Adrenal gland (tissue), 12 donors: Measurements from ENCODE around the gene BCORL1. TPM values are rescaled to one million over a fixed set of nuclear protein-coding genes. Genes with fewer than 3 reads are reported as not detected.

Experiments
- DNase-seq, 7 donors: peaks; one replicate each; pipeline ENCODE4 v3.0.0-alpha.2; 2019 to 2020
- H3K27ac ChIP-seq, 5 donors: fragments of 200-600 bp; sonication (generic) in 4 of 5; 1 replicate in 3 of 5; 2 replicates in 2 of 5; pipeline versions ENCODE4 v1.5.1 to v1.8.0; 2016 to 2020; ENCODE audit warnings: mild to moderate bottlenecking in 1 of 5
- H3K27me3 ChIP-seq: fragments of 200-600 bp; 2 replicates; pipeline ENCODE4 v1.8.0; 2021
- H3K36me3 ChIP-seq, 2 donors: fragments of 200-600 bp; replicated peaks in 1 of 2; 1 replicate in 1 of 2; 2 replicates in 1 of 2; pipeline versions ENCODE4 v1.5.1 to v1.8.0; 2018 to 2022
- H3K4me1 ChIP-seq, 2 donors: fragments of 200-600 bp; replicated peaks in 1 of 2; 1 replicate in 1 of 2; 2 replicates in 1 of 2; pipeline versions ENCODE4 v1.5.1 to v1.8.0; 2018 to 2021
- H3K4me3 ChIP-seq, 4 donors: fragments of 200-600 bp; sonication (generic) in 3 of 4; one replicate each; pipeline ENCODE4 v1.5.1; 2016 to 2018
- H3K9me3 ChIP-seq, 3 donors: fragments of 200-600 bp; sonication (generic) in 1 of 3; replicated peaks in 1 of 3; 1 replicate in 2 of 3; 2 replicates in 1 of 3; pipeline versions ENCODE4 v1.5.1 to v1.8.0; 2016 to 2021
- CTCF ChIP-seq, 6 experiments: fragments of 450-650 bp in 4 of 6; fragments of 200-600 bp in 2 of 6; sonication (generic) in 1 of 6; IDR thresholded peaks; 1 replicate in 5 of 6; 2 replicates in 1 of 6; pipeline versions ENCODE4 v1.5.1 to v1.8.0; 2016 to 2021; ENCODE audit warnings: antibody characterized with exemption in 6 of 6, mild to moderate bottlenecking in 2 of 6, moderate library complexity in 1 of 6
- POLR2A ChIP-seq, 2 donors: fragments of 450-650 bp; IDR thresholded peaks; one replicate each; pipeline ENCODE4 v1.6.1; 2017; ENCODE audit warnings: antibody characterized with exemption in 2 of 2, mild to moderate bottlenecking in 2 of 2, moderate library complexity in 1 of 2
- WGBS, 4 donors: extraction: QIAGEN DNeasy Blood & Tissue Kit in 2 of 4; methylation state at CpG; one replicate each; pipeline versions ENCODE4 v1.1.5 to v1.1.7; 2013 to 2017; 5-methylcytosine and 5-hydroxymethylcytosine counted together
- intact Hi-C, 2 donors: fragments of 100-400 bp; cut with DNase I; formaldehyde crosslinking; loops; one replicate each; pipeline versions ENCODE4 v1.14.1 to v1.15.0; 2022 to 2023
- polyA plus RNA-seq, 3 donors: library from polyadenylated mRNA; stranded (reverse); fragments of 200-250 nt in 2 of 3; fragments of 350-450 nt in 1 of 3; fragmentation: Illumina TruSeq in 1 of 3; extraction: RNeasy Lipid Tissue Mini Kit (QIAGEN cat#74804) in 1 of 3; gene quantifications; one replicate each; pipeline ENCODE4 v1.2.3, GENCODE V29; 2013 to 2014
- total RNA-seq, 9 donors: library from RNA; depleted of rRNA in 4 of 9; stranded (reverse); fragments of >200 nt in 4 of 9; fragments of 120-200 nt in 1 of 9; fragmentation: NEBNext Ultra II Directional in 1 of 9; extraction: Animal tissue kit (Norgen Biotek cat#: 25700) in 1 of 9; gene quantifications; one replicate each; pipeline versions ENCODE4 v1.1.0 to v1.2.4, GENCODE V29; 2013 to 2023
- donor health status: healthy with polysubstance abuse.
- donor health status: Bipolar disorder and iron deficiency.
- donor health status: DM: yes; HTN: yes; CAD: no.
- donor health status: DM: no; HTN: no; CAD: no.
- donor health status: DM: no; HTN: no; CAD: no.
- donor health status: DM: yes; HTN: yes; CAD: no.

BCORL1 gene
- total and polyA plus RNA-seq, 12 donors: 1.4 to 18.5 (median 7.0) TPM

GRCh38 chrX:130030826-130031225 is 48.4 kb downstream of the BCORL1 start:
- Histone ChIP-seq H3K4me1 (no peaks in the 10 kb centered on the region), H3K36me3 (peaks cover 0 to 19% of the 10 kb centered on the region in 2 donors), H3K27ac (no peak overlapping the region), H3K9me3 (no peaks in the 10 kb centered on the region), H3K4me3 (no peak overlapping the region), H3K27me3 (no peaks in the 10 kb centered on the region)
- TF ChIP-seq CTCF (IDR thresholded peaks at IDR 0.05): no peak
- no peak for TF ChIP-seq POLR2A (IDR thresholded peaks at IDR 0.05)
- intact Hi-C loops: no loop called here
- no peak for DNase-seq
- 73 to 100% (median 78%) methylated on average over 2 to 4 of the region's 4 CpGs for WGBS, 4 donors

- 74 to 97% (median 89%) methylated on average over 3 of the region's 3 CpGs for WGBS, 4 donors
- no peaks in the 10 kb centered on the region for H3K9me3 ChIP-seq
- no peak overlapping the region for H3K4me3 ChIP-seq
- H3K27ac ChIP-seq: no peak overlapping the region
- H3K36me3 ChIP-seq: peaks cover 0 to 26% of the 10 kb centered on the region in 2 donors
- no peak for TF ChIP-seq POLR2A (IDR thresholded peaks at IDR 0.05)
- TF ChIP-seq CTCF (IDR thresholded peaks at IDR 0.05): no peak
- H3K27me3 ChIP-seq: no peaks in the 10 kb centered on the region
- DNase-seq: no peak
- intact Hi-C loops: no loop called here
- no peaks in the 10 kb centered on the region for H3K4me1 ChIP-seq
These were observed 50.1 kb downstream of the BCORL1 start for GRCh38 chrX:130032552-130032951.

GRCh38 chrX:130034178-130034577 is 51.7 kb downstream of the BCORL1 start:
- WGBS, 4 donors: 68 to 77% (median 75%) methylated on average over 4 to 7 of the region's 7 CpGs
- Histone ChIP-seq H3K9me3 (no peaks in the 10 kb centered on the region), H3K27me3 (no peaks in the 10 kb centered on the region), H3K27ac (no peak overlapping the region), H3K4me3 (no peak overlapping the region), H3K4me1 (no peaks in the 10 kb centered on the region), H3K36me3 (peaks cover 0 to 37% of the 10 kb centered on the region in 2 donors)
- no peak for DNase-seq
- intact Hi-C loops: no loop called here
- no peak for TF ChIP-seq CTCF (IDR thresholded peaks at IDR 0.05)
- TF ChIP-seq POLR2A (IDR thresholded peaks at IDR 0.05): no peak

GRCh38 chrX:130039847-130040246 is 57.4 kb downstream of the BCORL1 start:
- peak overlapping the region in 1 of 5 donors; percentile 52 for H3K27ac ChIP-seq
- H3K36me3 ChIP-seq: peaks cover 0 to 27% of the 10 kb centered on the region in 2 donors
- no peaks in the 10 kb centered on the region for H3K4me1 ChIP-seq
- peak in 6 of 7 donors; percentile 23 to 60 (median 28) for DNase-seq
- no peaks in the 10 kb centered on the region for H3K27me3 ChIP-seq
- intact Hi-C loops: no loop called here
- TF ChIP-seq POLR2A (IDR thresholded peaks at IDR 0.05): no peak
- no peak for TF ChIP-seq CTCF (IDR thresholded peaks at IDR 0.05)
- WGBS, 4 donors: 75 to 88% methylated on average over 2 of the region's 2 CpGs; no CpG with 5 or more reads in 2 of the 4 donors
- H3K4me3 ChIP-seq: no peak overlapping the region
- no peaks in the 10 kb centered on the region for H3K9me3 ChIP-seq
